Measurements from ENCODE around the gene TMEM184C.

Gene TMEM184C

GRCh38 chr4:147594578-147594977 is 22.6 kb upstream of the TMEM184C start:
- Histone ChIP-seq H3K36me3 (ENCODE audit: control insufficient read depth, low read length) (no peaks in the 10 kb centered on the region), H4K20me1 (ENCODE audit: control insufficient read depth, insufficient read depth, low read depth, low read length) (no peaks in the 10 kb centered on the region), H3F3A (ENCODE audit: control insufficient read depth, insufficient read depth) (no peaks in the 10 kb centered on the region), H3K79me2 (ENCODE audit: control insufficient read depth, low read length) (no peaks in the 10 kb centered on the region), H3K9me2 (replicated peaks; ENCODE audit: control insufficient read depth, low read length) (no peaks in the 10 kb centered on the region), H3K9me3 (ENCODE audit: control insufficient read depth, insufficient read depth, low read length) (no peaks in the 10 kb centered on the region), H3K27ac (ENCODE audit: low read depth, low read length) (no peak overlapping the region), H3K4me3 (ENCODE audit: low read length) (no peak overlapping the region), H3K4me2 (ENCODE audit: low read length) (no peak overlapping the region), H3K27me3 (ENCODE audit: control insufficient read depth, low read length) (0 out of 2 replicates have a peak, but pooled peaks cover 2% of the 10 kb centered on the region), H3K4me1 (ENCODE audit: control insufficient read depth, low read length) (no peaks in the 10 kb centered on the region)
- no peak for TF ChIP-seq EZH2phosphoT487 (IDR thresholded peaks at IDR 0.05; ENCODE audit: borderline replicate concordance, low read length)

- H3K79me2 ChIP-seq (ENCODE audit: control insufficient read depth, low read length), result no peaks in the 10 kb centered on the region
Observed at GRCh38 chr4:147596377-147596776, 20.8 kb upstream of the TMEM184C start.

GRCh38 chr4:147596981-147597380 is 20.2 kb upstream of the TMEM184C start:
- TF ChIP-seq EZH2phosphoT487 (IDR thresholded peaks at IDR 0.05; ENCODE audit: borderline replicate concordance, low read length) (no peak), CTCF (IDR thresholded peaks at IDR 0.05; ENCODE audit: low read depth, low read length, poor library complexity, severe bottlenecking) (no peak)
- no peak overlapping the region for H3K27ac ChIP-seq (ENCODE audit: low read depth, low read length)
- H3K79me2 ChIP-seq (ENCODE audit: control insufficient read depth, low read length), result no peaks in the 10 kb centered on the region

More at GRCh38 chr4:147596377-147596776, 20.8 kb upstream of the TMEM184C start:
- Histone ChIP-seq H3F3A (ENCODE audit: control insufficient read depth, insufficient read depth) (no peaks in the 10 kb centered on the region), H3K4me2 (ENCODE audit: low read length) (no peak overlapping the region), H3K36me3 (ENCODE audit: control insufficient read depth, low read length) (no peaks in the 10 kb centered on the region), H3K27ac (ENCODE audit: low read depth, low read length) (no peak overlapping the region), H4K20me1 (ENCODE audit: control insufficient read depth, insufficient read depth, low read depth, low read length) (no peaks in the 10 kb centered on the region), H3K4me3 (ENCODE audit: low read length) (no peak overlapping the region), H3K27me3 (ENCODE audit: control insufficient read depth, low read length) (0 out of 2 replicates have a peak, but pooled peaks cover 2% of the 10 kb centered on the region), H3K9me2 (replicated peaks; ENCODE audit: control insufficient read depth, low read length) (no peaks in the 10 kb centered on the region), H3K9me3 (ENCODE audit: control insufficient read depth, insufficient read depth, low read length) (no peaks in the 10 kb centered on the region), H3K4me1 (ENCODE audit: control insufficient read depth, low read length) (no peaks in the 10 kb centered on the region)
- TF ChIP-seq EZH2phosphoT487 (IDR thresholded peaks at IDR 0.05; ENCODE audit: borderline replicate concordance, low read length), result no peak
- TF ChIP-seq CTCF (IDR thresholded peaks at IDR 0.05; ENCODE audit: low read depth, low read length, poor library complexity, severe bottlenecking), result no peak

GRCh38 chr4:147597561-147597960 is 19.6 kb upstream of the TMEM184C start:
- no peak overlapping the region for H3K4me2 ChIP-seq (ENCODE audit: low read length)
- no peaks in the 10 kb centered on the region for H3K9me2 ChIP-seq (replicated peaks; ENCODE audit: control insufficient read depth, low read length)
- TF ChIP-seq EZH2phosphoT487 (IDR thresholded peaks at IDR 0.05; ENCODE audit: borderline replicate concordance, low read length), result no peak
- TF ChIP-seq CTCF (IDR thresholded peaks at IDR 0.05; ENCODE audit: low read depth, low read length, poor library complexity, severe bottlenecking), result no peak
- no peaks in the 10 kb centered on the region for H3K36me3 ChIP-seq (ENCODE audit: control insufficient read depth, low read length)
- H3K9me3 ChIP-seq (ENCODE audit: control insufficient read depth, insufficient read depth, low read length), result no peaks in the 10 kb centered on the region
- H3K4me3 ChIP-seq (ENCODE audit: low read length), result no peak overlapping the region
- H3K79me2 ChIP-seq (ENCODE audit: control insufficient read depth, low read length), result no peaks in the 10 kb centered on the region
- H3F3A ChIP-seq (ENCODE audit: control insufficient read depth, insufficient read depth), result no peaks in the 10 kb centered on the region
- no peak overlapping the region for H3K27ac ChIP-seq (ENCODE audit: low read depth, low read length)
- H4K20me1 ChIP-seq (ENCODE audit: control insufficient read depth, insufficient read depth, low read depth, low read length), result no peaks in the 10 kb centered on the region
- 0 out of 2 replicates have a peak, but pooled peaks cover 2% of the 10 kb centered on the region for H3K27me3 ChIP-seq (ENCODE audit: control insufficient read depth, low read length)
- no peaks in the 10 kb centered on the region for H3K4me1 ChIP-seq (ENCODE audit: control insufficient read depth, low read length)

More at GRCh38 chr4:147596981-147597380, 20.2 kb upstream of the TMEM184C start:
- no peaks in the 10 kb centered on the region for H3K9me2 ChIP-seq (replicated peaks; ENCODE audit: control insufficient read depth, low read length)
- no peaks in the 10 kb centered on the region for H3F3A ChIP-seq (ENCODE audit: control insufficient read depth, insufficient read depth)
- H3K4me1 ChIP-seq (ENCODE audit: control insufficient read depth, low read length), result no peaks in the 10 kb centered on the region
- no peaks in the 10 kb centered on the region for H3K9me3 ChIP-seq (ENCODE audit: control insufficient read depth, insufficient read depth, low read length)
- H3K36me3 ChIP-seq (ENCODE audit: control insufficient read depth, low read length), result no peaks in the 10 kb centered on the region
- H4K20me1 ChIP-seq (ENCODE audit: control insufficient read depth, insufficient read depth, low read depth, low read length), result no peaks in the 10 kb centered on the region
- H3K27me3 ChIP-seq (ENCODE audit: control insufficient read depth, low read length), result 0 out of 2 replicates have a peak, but pooled peaks cover 2% of the 10 kb centered on the region
- H3K4me3 ChIP-seq (ENCODE audit: low read length), result no peak overlapping the region
- H3K4me2 ChIP-seq (ENCODE audit: low read length), result no peak overlapping the region

All from DOHH2 (cell line).